Stimulated activated CD8-positive, alpha-beta memory T cell treated with anti-CD3 and anti-CD28 coated beads, Interleukin-15, amount 100 ng/mL, for 48 hours (primary cell): ENCODE results near the gene TCF7.
A peak's percentile ranks its signal among the peaks of the same experiment; 100 is the strongest.

Experiments used
- DNase-seq, 2 donors: peaks; one replicate each; pipeline ENCODE4 v3.0.0-alpha.2; 2020; ENCODE audit warnings: low read depth in 2 of 2

TCF7 gene

DNA sequence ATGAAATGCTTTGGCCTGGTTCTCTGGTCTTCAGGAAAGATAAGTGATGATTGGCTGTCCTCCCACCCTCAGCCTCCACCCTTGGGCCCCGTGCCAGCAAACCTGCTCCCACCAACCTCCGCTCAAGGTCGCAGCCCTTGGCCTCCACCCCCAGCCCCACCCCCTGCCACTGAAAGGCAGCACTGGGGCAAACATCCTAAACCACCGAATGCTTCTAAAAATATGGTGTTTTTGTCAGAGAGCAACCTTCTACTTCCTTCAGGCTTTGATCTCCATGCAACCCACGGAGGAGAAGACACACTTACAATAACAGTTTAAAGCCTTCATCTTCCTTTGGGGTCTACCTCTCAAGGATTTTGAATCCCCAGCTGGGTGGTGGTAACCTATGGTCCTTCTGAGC lies 24.0 kb upstream of the TCF7 start:
- no peak for DNase-seq

DNA sequence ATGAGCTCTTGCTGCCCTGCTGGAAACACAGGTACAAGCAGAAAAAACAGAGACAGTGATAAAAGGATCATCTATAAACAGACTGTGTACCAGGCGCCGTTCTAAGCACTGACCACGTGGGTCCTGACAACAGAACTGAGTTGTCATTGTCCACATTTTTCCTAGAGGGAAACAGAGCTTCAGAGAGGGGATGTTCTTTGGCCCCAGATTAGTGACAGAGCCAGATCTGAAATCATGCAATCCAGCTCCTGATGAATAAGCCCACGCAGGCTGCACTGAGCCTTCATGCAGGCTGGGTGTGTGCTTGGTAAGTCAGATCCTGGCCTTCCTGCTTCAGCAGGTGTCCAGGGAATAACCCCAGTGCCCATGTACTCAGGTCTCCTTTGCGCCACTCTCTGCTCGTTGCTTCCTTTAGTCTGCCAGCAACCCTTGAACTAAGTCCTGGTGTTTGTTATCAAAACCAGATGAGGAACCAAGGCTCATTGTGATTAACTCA lies 22.8 kb upstream of the TCF7 start:
- DNase-seq, result no peak

DNA sequence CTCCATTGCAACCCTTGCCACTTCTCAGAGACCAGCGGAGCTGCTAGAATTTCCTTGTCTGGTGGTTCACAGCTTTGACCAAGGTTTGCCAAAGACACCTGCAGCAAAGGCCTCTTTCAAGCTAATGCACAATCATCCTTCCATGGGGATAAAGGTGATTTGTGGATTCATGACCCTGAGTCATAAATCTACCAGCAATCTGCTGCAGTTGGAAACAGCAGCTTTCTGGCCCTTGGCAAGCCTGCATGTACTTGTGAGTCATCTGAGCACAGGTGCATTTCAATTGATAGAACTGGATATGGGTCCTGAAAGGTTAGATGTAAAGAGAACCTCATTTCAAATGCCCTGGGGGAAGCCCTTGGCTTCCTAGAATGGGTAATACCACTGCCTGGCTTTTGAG lies 21.6 kb upstream of the TCF7 start:
- DNase-seq, result no peak

DNA sequence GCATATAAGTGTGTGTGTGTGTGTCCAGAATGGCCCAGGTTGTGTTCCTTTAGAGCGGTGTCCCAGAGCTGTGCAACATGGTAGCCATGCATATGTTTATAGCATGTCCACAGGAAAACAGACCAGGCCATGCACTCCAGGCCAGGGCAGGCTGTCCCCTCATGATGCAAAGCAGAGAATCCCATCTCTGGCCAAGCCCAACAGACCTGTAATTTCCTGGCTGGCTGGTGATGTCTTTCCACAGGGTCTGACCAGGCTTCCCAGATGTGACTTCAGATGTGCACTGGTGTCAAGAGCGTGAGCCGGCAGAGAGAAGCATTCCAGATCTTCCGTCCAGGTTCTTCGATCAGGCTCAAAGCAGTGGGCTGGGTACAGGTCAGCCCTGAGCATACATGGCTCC lies 21.1 kb upstream of the TCF7 start:
- DNase-seq, result no peak

DNA sequence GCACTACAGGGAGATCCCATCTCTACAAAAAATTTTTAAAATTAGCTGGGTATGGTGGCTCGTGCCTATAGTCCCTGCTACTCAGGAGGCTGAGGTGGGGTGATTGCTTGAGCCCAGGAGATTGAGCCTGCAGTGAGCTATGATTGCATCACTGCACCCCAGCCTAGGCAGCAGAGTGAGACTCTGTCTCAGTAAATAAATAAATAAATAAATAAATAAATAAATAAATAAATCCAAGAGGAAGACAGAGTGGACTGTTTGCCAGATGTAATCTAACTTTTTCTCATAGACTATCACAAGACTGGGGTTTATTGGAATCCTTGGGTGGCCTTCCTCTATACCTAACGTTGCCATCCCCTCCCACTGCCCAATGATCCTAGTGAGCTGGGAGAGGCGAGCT lies 19.2 kb upstream of the TCF7 start:
- DNase-seq, result no peak

DNA sequence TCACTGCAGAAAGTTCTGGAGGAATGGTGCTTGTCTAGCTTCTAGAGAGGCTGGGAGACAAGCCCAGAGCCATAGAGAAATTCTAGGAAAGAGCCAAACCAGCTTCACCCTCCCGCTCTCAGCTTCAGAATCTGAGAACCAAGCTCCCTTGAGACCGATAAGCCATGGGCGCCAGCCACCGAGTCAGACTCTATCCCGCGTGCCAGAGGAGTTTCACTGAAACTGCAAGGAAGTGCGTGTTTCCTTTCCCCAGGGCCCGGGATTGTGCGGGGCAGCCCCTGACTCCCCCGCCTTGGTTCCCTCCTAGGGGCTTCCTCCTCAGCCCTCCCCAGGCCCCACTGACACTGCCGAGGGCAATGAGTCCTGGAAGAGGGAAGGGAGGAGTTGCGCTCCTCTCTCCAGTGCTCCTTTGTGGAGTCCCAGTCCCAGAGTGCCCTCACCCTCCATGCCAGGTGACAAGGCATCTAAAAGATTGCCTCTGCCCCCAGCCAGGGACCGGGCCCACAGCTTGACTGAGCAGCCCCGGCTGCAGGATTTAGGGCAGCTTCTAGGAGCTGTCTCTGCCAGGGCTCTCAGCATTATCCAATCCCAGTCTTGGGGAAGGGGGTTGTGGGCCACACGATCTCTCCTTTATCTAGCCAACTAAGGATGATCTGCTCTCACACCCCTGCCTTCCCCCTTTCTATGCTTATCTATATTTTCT lies 18.4 kb upstream of the TCF7 start:
- DNase-seq, result no peak

DNA sequence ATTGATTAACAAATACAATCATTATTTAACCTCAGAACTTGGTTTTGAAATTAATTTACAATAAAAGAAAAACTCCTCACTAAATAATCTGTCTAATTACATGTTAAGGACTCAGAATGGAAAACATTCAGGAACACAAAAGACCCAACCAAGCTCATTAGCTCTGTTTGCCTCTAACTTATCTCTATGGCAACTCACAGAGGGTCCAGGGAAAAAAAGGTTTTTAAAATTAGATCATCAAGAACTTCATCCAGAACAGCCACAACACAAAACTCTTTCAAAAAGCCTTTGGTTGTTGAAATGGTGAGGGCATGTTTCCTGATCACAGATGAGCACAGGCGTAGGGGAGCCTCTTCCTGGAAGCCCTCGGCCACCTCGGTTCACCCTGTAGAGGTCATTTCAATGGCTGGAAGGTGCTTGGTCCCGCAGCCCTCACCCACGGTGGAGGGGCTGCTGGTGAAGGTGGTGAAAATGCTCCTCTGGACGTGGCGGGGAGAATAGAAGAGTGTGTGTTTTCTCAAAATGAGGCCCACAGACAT lies 17.2 kb upstream of the TCF7 start:
- no peak for DNase-seq

DNA sequence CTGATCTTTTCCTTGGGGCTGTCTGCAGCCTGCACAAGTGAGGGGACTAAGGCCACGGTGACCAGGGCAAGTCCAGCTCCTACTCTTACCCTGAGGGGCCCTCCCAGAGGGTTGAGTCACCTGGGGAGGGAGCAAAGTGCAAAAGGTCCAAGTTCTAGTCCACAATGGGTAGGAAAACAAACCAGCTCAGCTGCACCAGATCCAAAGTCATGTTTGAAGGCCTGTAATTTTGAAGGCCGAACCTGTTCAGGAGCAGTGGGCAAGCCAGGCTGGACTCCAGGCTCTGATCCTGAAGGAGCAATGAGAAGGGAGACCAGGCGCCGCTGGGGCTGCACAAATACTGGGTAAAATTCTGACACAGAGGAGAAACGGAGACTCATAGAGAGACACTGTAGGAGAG lies 15.8 kb upstream of the TCF7 start:
- DNase-seq, result no peak

DNA sequence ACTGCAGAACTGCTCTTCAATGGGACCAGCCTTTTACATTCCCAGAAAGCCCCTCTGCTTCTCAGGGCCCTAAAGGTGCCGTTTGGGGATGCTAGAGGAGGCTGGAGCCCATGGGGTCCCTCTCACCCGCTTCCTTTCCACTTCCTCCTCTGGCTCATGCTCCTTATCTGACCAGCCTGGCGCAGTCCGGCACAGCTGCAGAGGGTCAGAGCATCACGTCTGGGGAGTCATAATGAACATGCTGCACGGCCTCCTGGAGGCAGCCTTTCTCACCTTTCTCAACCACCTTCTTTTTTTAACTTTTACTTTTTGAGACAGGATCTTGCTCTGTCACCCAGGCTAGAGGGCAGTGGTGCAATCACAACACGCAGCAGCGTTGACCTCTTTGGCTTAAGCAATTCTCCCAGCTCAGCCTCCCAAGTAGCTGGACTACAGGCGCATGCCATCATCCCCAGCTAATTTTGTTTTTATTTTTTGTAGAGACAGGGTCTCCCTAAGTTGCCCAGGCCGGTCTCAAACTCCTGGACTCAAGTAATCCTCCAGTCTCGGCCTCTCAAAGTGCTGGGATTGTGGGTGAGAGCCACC lies 15.1 kb upstream of the TCF7 start:
- DNase-seq, result no peak

DNA sequence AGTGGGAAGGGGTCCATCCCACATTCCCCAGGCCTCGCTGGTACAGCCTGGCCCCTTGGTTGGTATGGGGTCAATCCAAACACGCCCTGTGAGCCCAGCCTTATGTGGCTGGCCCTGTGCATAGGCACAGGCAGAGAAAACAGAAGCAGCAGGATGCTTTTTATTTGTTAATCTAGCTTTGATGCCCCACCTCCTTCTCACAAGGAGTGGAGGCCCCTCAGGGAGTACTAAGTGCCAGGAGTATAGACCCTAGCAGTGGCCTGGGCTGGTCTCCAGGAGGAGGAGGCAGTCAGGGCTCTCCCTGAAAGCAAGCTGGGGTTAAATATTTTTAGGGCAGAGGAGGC lies 14.6 kb upstream of the TCF7 start:
- no peak for DNase-seq

DNA sequence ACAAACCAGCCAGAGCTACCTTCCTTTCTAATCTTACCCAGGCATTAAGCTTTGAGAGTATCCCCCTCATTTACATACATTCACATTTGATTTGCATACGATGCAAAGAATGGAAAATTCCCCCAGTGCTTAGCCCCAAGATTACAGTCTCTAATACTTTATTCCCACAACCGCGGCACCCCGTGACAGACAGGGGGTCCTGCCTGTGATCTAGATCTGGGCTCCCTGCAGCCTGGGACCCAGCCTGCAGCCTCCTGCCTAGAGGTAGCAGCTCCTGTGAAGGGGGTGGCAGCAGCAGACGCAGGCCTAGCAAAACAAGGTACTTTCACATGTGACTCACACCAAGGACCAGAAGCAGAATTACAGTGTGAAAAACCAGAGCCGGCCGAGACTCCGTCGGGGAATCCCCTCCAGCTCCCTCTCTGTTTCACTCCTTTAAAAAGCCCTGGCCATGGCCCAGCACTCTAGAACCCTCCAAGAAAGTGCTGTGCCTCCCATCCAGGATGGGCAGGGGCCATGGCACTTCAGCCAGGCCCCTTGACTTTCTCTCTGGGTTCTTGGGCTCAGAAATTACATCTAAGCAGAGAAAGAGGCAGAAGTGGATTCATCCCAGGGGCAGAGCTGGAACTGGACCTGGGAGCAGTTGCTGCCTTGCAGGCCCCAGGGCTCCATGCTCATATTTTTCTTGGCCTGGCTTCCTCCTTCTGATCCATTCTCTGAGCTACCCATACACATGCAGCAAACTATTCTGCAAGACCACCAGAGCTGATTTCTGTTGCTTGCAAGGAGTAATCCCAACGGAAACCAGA lies 14.0 kb upstream of the TCF7 start:
- DNase-seq, result peak; percentile 79 to 83

DNA sequence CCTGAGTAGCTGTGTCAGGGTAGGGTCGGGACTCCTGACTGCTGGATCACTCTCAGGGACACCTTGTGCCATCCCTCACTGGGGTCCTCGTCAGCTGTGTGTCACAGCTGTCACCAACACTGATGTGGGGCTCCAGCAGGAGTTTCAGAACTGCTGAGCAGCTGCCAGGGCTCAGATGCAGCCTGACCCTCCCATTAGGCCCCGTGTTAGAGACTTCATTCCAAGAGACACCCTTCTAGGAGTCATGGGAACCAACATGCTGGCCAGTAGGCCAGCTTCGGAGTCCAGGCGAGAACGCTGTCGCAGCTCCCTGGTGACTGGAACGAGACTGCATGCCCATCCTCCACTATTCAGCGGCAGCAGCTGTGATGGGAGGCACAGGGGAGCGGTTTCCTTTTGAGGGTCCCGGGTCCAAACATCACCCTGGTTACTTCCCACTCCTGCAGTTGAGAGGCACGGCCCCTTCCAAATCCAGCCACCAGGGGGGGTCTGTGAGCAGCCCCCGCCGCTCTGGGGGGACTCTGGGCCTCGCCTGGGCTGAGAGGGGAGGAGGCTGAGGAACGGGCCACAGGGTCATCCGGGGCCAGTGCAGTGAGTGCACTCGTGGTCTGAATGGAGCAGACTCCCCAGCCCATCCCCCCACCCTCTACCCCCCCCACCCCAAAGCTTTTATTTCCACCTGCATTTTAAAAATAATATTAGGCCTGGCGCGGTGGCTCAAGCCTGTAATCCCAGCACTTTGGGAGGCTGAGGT lies 12.6 kb upstream of the TCF7 start:
- DNase-seq, result peak; percentile 61 to 63

DNA sequence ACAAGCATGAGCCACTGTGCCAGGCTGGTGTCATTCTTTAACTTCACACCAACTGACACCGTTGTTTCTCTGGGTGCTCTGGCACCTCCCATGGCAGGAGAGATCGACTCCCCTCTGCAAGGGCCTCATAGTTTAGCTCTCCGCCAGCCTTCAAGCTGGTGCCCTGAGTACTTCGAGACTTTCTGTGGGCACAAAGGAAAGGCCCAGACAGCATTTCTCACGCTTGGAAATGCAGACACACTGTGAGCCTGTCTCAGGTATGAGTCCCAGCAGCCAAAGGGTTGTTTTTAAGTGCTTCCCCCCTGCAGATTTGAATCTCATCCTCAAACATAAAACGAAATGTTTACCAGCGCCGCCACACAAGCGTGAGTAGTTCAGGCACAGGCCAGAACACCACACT lies 11.1 kb upstream of the TCF7 start:
- no peak for DNase-seq

DNA sequence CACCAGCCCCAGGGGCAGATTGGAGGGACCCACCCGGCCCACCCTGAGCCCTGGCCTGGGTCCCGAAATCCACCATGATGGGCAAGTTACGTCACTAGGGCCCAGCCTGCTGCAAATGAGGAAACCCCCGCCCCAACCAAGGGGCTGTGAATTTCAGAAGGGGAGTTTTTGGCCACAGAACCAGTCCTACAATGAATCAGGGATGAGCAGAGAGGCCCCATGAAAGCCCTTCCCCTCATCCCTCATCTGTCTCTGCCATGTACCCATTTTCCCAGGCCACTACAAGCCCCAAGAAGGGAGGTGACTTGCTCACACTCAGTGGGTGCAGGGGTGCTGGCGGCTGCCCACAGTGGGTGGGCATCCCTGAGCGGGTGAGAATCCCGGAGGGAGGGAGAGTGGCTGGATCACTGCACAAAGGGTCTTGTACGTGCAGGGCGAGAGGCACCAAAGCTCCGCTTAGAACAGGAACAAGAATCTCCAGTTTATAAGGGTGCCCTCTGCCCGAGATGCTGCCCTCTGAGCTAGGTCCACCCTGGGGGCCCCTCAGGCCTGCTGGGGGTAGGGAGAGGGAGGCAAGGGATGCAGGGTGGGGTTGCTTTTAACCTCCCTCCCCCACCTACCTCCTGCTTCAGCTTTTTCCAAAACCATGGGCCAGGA lies 10.4 kb upstream of the TCF7 start:
- no peak for DNase-seq

DNA sequence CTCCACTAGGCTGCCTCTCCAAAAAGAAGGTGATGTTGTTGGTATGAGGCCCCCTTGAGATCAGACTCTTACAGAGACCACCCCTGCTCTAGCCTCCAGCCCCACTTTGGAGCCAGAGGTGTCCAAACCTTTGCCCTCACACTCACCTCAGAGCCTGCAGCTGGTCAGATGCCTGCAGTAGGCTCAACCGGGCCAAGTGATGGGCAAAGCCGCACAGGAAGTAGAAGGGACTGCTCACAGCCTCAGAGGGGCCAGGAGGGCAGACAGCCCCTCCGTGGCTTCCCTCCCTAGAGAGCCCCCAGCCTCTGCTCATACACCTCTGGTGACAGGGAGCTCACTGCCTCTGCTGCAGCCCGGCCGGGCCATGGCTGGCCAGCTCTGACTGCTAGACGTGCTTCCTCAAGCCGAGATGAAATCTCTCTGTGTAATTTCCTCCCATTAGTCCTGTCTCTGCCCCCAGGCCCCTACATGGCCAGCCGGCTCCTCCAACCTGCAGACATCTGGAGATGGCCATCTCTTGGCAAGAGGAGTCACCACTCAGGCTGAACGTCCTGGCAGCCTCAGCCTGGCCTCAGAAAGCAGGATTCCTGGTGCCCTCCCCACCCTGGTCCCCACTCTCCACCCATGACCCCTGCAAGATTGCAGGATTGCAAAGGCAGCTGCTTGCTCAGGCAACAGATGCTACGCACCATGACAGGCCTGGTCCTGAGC lies 7.3 kb upstream of the TCF7 start:
- no peak for DNase-seq

DNA sequence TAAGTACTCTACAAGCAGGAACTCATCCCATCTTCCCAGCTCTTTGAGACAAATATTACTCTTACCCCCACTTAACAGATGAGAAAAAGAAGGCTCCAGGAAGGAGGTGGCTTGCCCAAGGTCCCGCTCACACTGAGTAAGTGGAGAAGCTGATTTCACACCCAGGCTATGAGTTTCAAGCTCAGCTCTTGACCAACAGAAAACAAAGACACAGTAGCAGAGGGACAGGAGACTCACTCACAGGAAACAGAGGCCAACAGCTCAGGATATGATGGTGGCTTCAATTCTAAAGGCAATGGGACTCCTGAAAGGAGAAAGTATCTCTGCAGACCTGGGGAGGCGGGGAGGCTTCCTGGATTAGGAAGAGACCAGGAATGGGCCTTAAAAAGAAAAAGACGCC lies 6.7 kb upstream of the TCF7 start:
- no peak for DNase-seq

DNA sequence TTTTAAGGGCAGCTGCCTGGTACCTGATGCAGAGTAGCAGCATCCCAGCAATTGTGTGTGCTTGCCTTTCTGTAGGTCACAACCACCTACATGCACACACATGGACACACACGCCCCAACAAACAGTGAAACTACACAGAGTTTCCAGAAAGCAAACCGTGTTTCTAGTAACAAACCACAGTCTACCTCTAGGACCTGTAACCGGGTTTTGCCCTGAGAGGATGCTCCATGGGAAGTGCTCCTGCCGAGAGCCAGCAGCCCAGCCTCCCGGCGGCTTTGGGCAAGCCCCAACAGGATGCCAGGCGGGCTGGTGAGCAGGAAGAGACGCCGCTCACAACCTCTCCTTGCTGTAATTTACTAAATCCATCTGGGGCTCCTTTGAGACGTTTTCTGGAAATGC lies 4.1 kb upstream of the TCF7 start:
- no peak for DNase-seq

DNA sequence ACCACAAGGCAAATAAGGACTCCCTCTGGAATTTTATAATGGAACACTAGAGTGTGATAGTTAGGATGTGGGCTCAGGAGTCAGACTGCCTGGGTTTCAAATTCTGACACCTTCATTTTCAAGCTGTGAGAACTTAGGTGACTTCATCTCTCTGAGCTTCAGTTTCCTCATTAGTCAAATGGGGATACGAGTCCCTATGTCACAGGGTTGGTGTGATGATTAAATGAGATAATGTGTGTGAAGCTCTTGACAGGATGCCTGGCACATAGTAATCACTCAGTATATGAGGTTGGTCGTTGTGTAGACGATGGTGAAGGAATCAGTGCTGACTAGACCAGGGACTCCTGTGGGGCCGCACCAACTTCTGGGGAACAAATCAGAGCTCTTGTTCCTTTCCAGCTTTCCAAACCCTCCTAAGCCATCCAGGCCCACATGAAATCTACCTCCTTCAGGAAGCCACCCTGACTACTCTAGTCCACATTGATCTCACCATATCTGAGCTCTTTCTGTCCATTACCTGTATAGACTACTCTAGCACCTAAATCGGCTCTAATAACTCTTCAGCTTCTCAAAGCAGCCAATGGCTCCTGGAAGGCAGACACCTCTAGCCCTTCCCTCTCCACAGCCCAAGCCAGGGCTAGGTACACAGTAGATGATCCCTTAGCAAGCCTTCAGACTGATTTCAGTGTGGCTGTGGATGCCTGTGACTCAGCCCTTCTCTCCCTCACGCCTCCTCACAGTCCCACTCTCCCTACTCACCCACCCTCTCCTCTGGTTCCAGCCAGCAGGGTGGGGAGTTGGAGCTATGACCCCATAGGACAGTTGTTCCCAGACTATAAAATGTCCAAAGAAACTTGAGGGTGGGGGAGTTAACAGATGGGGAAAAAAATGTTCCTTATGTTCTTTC lies 2.5 kb upstream of the TCF7 start:
- no peak for DNase-seq

DNA sequence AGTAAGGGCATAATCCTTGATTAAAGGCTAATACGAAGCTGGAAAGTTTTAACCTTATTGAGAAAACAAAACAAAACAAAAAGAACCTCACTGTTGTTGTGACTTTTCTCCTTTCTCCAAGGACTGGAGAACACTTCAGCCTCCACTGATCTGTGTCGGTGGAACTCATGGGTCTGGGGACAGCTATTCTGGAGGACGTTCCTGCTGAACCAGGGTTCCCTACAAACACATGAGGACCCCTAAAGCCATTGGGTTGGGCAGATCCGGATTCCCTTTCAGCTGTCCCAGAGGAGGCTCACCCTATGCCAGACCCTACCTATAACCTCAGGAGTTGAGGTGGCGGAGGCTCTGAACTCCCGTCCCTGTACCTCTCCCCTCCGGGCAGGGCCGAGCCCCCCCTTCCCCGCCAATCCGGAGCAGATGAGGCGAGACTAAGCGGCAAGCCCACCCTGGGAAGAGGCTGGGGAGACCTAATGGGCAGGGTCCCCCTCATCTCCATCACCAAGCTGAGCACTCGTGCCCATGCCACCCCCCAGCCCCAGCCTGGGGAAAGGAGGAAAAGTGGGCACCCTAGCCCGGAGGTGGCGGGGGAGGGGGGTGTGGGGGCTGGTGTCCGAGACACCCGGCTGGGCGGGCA lies 1.6 kb upstream of the TCF7 start:
- no peak for DNase-seq
